ENCODE data around the gene CACNA1B. TPM values are rescaled to one million over a fixed set of nuclear protein-coding genes. Genes with fewer than 3 reads are reported as not detected.

The CACNA1B gene
- total RNA-seq, 1 experiment from 2014 or later = 0.34 TPM

- Histone ChIP-seq H3K4me3 (ENCODE audit: low read depth, low read length, poor library complexity, severe bottlenecking) (no peak overlapping the region), H3K9me3 (ENCODE audit: low read depth, low read length, poor library complexity, severe bottlenecking) (no peaks in the 10 kb centered on the region), H3K27me3 (replicated peaks; ENCODE audit: insufficient read depth, low read depth, low read length, poor library complexity) (no peaks in the 10 kb centered on the region), H3K4me1 (ENCODE audit: insufficient read depth, low read length, poor library complexity, severe bottlenecking) (peaks cover 10% of the 10 kb centered on the region), H3K36me3 (ENCODE audit: insufficient read depth, low read length, poor library complexity, severe bottlenecking) (no peaks in the 10 kb centered on the region), H3K27ac (ENCODE audit: low read depth, low read length, poor library complexity, severe bottlenecking) (no peak overlapping the region)
- ChIA-PET CTCF (no interaction called here), POLR2A (ENCODE audit: low non-redundant PET) (no interaction called here)
- intact Hi-C loops (cut with micrococcal nuclease; ENCODE audit: unreplicated experiment) = no loop called here
- BruUV-seq (replicated peaks) = no TSS peak
- TF ChIP-seq CTCF (conservative IDR thresholded peaks at IDR 0.05; ENCODE audit: low read depth, low read length) = no peak
- no peak for DNase-seq (ENCODE audit: low spot score)
Observed at GRCh38 chr9:138007566-138007917, 130.0 kb downstream of the CACNA1B start.

- no peak for DNase-seq (ENCODE audit: low spot score)
- no peak overlapping the region for H3K27ac ChIP-seq (ENCODE audit: low read depth, low read length, poor library complexity, severe bottlenecking)
- ChIA-PET POLR2A (ENCODE audit: low non-redundant PET) (no interaction called here), CTCF (no interaction called here)
- H3K36me3 ChIP-seq (ENCODE audit: insufficient read depth, low read length, poor library complexity, severe bottlenecking) = no peaks in the 10 kb centered on the region
- no peak for TF ChIP-seq CTCF (conservative IDR thresholded peaks at IDR 0.05; ENCODE audit: low read depth, low read length)
- TF ChIP-seq EZH2 (IDR thresholded peaks at IDR 0.05; ENCODE audit: borderline replicate concordance, low read depth, low read length, poor library complexity, severe bottlenecking) = no peak
- H3K4me1 ChIP-seq (ENCODE audit: insufficient read depth, low read length, poor library complexity, severe bottlenecking) = peaks cover 10% of the 10 kb centered on the region
- BruUV-seq (replicated peaks) = no TSS peak
- no peaks in the 10 kb centered on the region for H3K27me3 ChIP-seq (replicated peaks; ENCODE audit: insufficient read depth, low read depth, low read length, poor library complexity)
- H3K4me3 ChIP-seq (ENCODE audit: low read depth, low read length, poor library complexity, severe bottlenecking) = no peak overlapping the region
- intact Hi-C loops (cut with micrococcal nuclease; ENCODE audit: unreplicated experiment) = no loop called here
- H3K9me3 ChIP-seq (ENCODE audit: low read depth, low read length, poor library complexity, severe bottlenecking) = no peaks in the 10 kb centered on the region
Observed at GRCh38 chr9:138007918-138008841, 130.6 kb downstream of the CACNA1B start.

GRCh38 chr9:138009016-138009802 is 131.6 kb downstream of the CACNA1B start:
- no TSS peak for BruUV-seq (replicated peaks)
- H3K9me3 ChIP-seq (ENCODE audit: low read depth, low read length, poor library complexity, severe bottlenecking) = no peaks in the 10 kb centered on the region
- no peak for TF ChIP-seq CTCF (conservative IDR thresholded peaks at IDR 0.05; ENCODE audit: low read depth, low read length)
- no peak for TF ChIP-seq EZH2 (IDR thresholded peaks at IDR 0.05; ENCODE audit: borderline replicate concordance, low read depth, low read length, poor library complexity, severe bottlenecking)
- H3K4me1 ChIP-seq (ENCODE audit: insufficient read depth, low read length, poor library complexity, severe bottlenecking) = peaks cover 10% of the 10 kb centered on the region
- no peaks in the 10 kb centered on the region for H3K27me3 ChIP-seq (replicated peaks; ENCODE audit: insufficient read depth, low read depth, low read length, poor library complexity)
- DNase-seq (ENCODE audit: low spot score) = no peak
- H3K27ac ChIP-seq (ENCODE audit: low read depth, low read length, poor library complexity, severe bottlenecking) = no peak overlapping the region
- intact Hi-C loops (cut with micrococcal nuclease; ENCODE audit: unreplicated experiment) = no loop called here
- no peaks in the 10 kb centered on the region for H3K36me3 ChIP-seq (ENCODE audit: insufficient read depth, low read length, poor library complexity, severe bottlenecking)
- ChIA-PET POLR2A (ENCODE audit: low non-redundant PET) (no interaction called here), CTCF (no interaction called here)
- no peak overlapping the region for H3K4me3 ChIP-seq (ENCODE audit: low read depth, low read length, poor library complexity, severe bottlenecking)
